GM23338 (cell line): ENCODE results near the gene PHLDB3. TPM values are rescaled to one million over a fixed set of nuclear protein-coding genes. Genes with fewer than 3 reads are reported as not detected.

Experiments used
- ATAC-seq: fragments of 200-7000 bp; cut with Tn5 transposase; 3 replicates; pipeline ENCODE4 v1.9.1; 2020
- DNase-seq: peaks from one replicate; pipeline ENCODE4 v3.0.0-alpha.2; 2015; ENCODE audit warnings: low spot score
- H2AFZ ChIP-seq: fragments of 200-600 bp; sonication (generic); 2 replicates; pipeline ENCODE4 v1.8.0; 2016; ENCODE audit warnings: antibody characterized with exemption, mild to moderate bottlenecking, moderate library complexity
- H3F3A ChIP-seq: fragments of 200-600 bp; sonication (generic); replicated peaks from 2 replicates; pipeline ENCODE4 v1.8.0; 2017; ENCODE audit warnings: antibody characterized with exemption, mixed run types, low read depth
- H3K27ac ChIP-seq: fragments of 200-600 bp; sonication (generic); 2 replicates; pipeline ENCODE4 v1.6.1; 2016; ENCODE audit warnings: low read depth
- H3K27me3 ChIP-seq: fragments of 200-600 bp; sonication (generic); 2 replicates; pipeline ENCODE4 v1.8.0; 2016; ENCODE audit warnings: mild to moderate bottlenecking, mixed run types, moderate library complexity; ENCODE audit not compliant: insufficient read depth
- H3K36me3 ChIP-seq: fragments of 200-600 bp; sonication (generic); 2 replicates; pipeline ENCODE4 v1.8.0; 2016; ENCODE audit warnings: mild to moderate bottlenecking; ENCODE audit not compliant: insufficient read depth
- H3K4me1 ChIP-seq: fragments of 200-600 bp; sonication (generic); 2 replicates; pipeline ENCODE4 v1.8.0; 2016; ENCODE audit warnings: mild to moderate bottlenecking, moderate library complexity; ENCODE audit not compliant: insufficient read depth
- H3K4me2 ChIP-seq: fragments of 200-600 bp; sonication (generic); 2 replicates; pipeline ENCODE4 v1.7.1; 2017; ENCODE audit warnings: mixed run types
- H3K4me3 ChIP-seq: fragments of 200-600 bp; sonication (generic); 2 replicates; pipeline ENCODE4 v1.6.1; 2016; ENCODE audit warnings: mixed run types
- H3K79me2 ChIP-seq: fragments of 200-600 bp; sonication (generic); replicated peaks from 2 replicates; pipeline ENCODE4 v1.8.0; 2017; ENCODE audit warnings: mild to moderate bottlenecking; ENCODE audit not compliant: insufficient read depth
- H3K9me2 ChIP-seq: fragments of 200-600 bp; sonication (generic); 2 replicates; pipeline ENCODE4 v1.8.0; 2017; ENCODE audit not compliant: insufficient read depth
- H4K20me1 ChIP-seq: fragments of 200-600 bp; sonication (generic); replicated peaks from 2 replicates; pipeline ENCODE4 v1.8.0; 2017; ENCODE audit warnings: mild to moderate bottlenecking; ENCODE audit not compliant: insufficient read depth
- H3K27ac Mint-ChIP-seq: 2 replicates; pipeline ENCODE4 v1.8.0; 2020; ENCODE audit warnings: inconsistent platforms, mild to moderate bottlenecking, moderate library complexity, mixed read lengths
- H3K27me3 Mint-ChIP-seq: 3 replicates; pipeline ENCODE4 v1.8.0; 2022; ENCODE audit warnings: low read depth, mild to moderate bottlenecking, moderate library complexity, mixed read lengths, inconsistent platforms; ENCODE audit not compliant: insufficient read depth, poor library complexity
- H3K36me3 Mint-ChIP-seq: 3 replicates; pipeline ENCODE4 v1.8.0; 2021; ENCODE audit warnings: low read depth, mild to moderate bottlenecking, inconsistent platforms, moderate library complexity, mixed read lengths
- H3K4me1 Mint-ChIP-seq: 3 replicates; pipeline ENCODE4 v1.8.0; 2020; ENCODE audit warnings: mild to moderate bottlenecking, inconsistent platforms, mixed read lengths
- H3K4me3 Mint-ChIP-seq: 3 replicates; pipeline ENCODE4 v1.8.0; 2021; ENCODE audit warnings: moderate library complexity, mild to moderate bottlenecking, inconsistent platforms, mixed read lengths
- H3K9me3 Mint-ChIP-seq: 3 replicates; pipeline ENCODE4 v1.8.0; 2020; ENCODE audit warnings: moderate library complexity, mild to moderate bottlenecking, inconsistent platforms, mixed read lengths
- CREB1 ChIP-seq: fragments of 250-450 bp; sonication (Bioruptor Pico); IDR thresholded peaks from 2 replicates; pipeline ENCODE4 v1.5.0; 2020; ENCODE audit warnings: low read depth, mild to moderate bottlenecking, moderate library complexity
- CTCF ChIP-seq, 2 experiments: fragments of 200-600 bp in 1 of 2; sonication (generic) in 1 of 2; conservative IDR thresholded peaks; 2 replicates each; pipeline versions ENCODE4 v1.5.1 to v1.6.1; 2016 to 2017; ENCODE audit warnings: antibody characterized with exemption in 2 of 2, low read depth in 2 of 2, mild to moderate bottlenecking in 2 of 2, moderate library complexity in 1 of 2
- EZH2phosphoT487 ChIP-seq: fragments of 200-600 bp; sonication (generic); IDR thresholded peaks from one replicate; pipeline ENCODE4 v1.8.1; 2018; ENCODE audit warnings: antibody characterized with exemption; ENCODE audit not compliant: unreplicated experiment
- NANOG ChIP-seq: IDR thresholded peaks from 2 replicates; pipeline ENCODE4 v1.6.1; 2016; ENCODE audit warnings: antibody characterized with exemption, borderline replicate concordance
- POLR2AphosphoS5 ChIP-seq: IDR thresholded peaks from 2 replicates; pipeline ENCODE4 v1.6.1; 2016; ENCODE audit warnings: antibody characterized with exemption, low read depth
- ZNF114 ChIP-seq: fragments of 250-450 bp; sonication (Bioruptor Pico); IDR thresholded peaks from 2 replicates; pipeline ENCODE4 v1.5.0; 2020; ENCODE audit warnings: mild to moderate bottlenecking, moderate library complexity
- ZNF331 ChIP-seq: fragments of 250-450 bp; sonication (Bioruptor Pico); IDR thresholded peaks from 2 replicates; pipeline ENCODE4 v1.5.0; 2020; ENCODE audit warnings: low read depth, mild to moderate bottlenecking, moderate library complexity
- polyA plus RNA-seq: library from polyadenylated mRNA; unstranded; fragments of >200 nt; fragmentation: Nextera tagmentation; extraction: Ambion mirVana; gene quantifications from 2 replicates; pipeline ENCODE4 v1.2.1, GENCODE V29; 2016
- total RNA-seq: library from RNA; depleted of rRNA; stranded (reverse); fragments of >200 nt; shearing (Covaris generic); gene quantifications from 2 replicates; pipeline ENCODE4 v1.2.3, GENCODE V29; 2014
- TF ChIP-seq, protein P1 (sequence below): IDR thresholded peaks from one replicate; pipeline ENCODE4 v1.6.1; 2018; ENCODE audit warnings: antibody characterized with exemption; ENCODE audit not compliant: unreplicated experiment
- TF ChIP-seq, protein P2 (sequence below): IDR thresholded peaks from 2 replicates; pipeline ENCODE4 v1.6.1; 2016; ENCODE audit warnings: antibody characterized with exemption

Gene PHLDB3
- total and polyA plus RNA-seq, 2 experiments from 2014 or later = 6.3 to 15.4 TPM

DNA sequence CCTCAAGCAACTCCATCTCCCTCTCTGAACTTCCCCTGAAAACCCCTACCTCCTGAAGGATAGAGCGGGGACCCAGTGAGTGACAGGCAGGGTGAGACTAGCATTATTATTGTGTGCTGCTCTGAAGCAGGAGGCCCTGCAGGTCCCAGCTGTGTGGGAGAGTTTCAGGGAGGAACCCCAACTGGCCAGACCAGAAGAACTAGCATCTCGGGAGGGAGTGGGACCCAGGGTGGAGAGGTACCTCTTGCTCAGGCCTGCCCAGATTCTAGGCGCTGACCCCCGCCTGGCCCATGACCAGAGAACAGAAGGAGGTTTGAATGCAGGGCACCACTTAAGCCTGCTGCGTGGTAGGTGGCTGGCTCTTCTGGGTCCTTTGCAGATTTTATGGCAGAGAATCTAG lies 33.5 kb downstream of the PHLDB3 start:
- no peaks in the 10 kb centered on the region for H4K20me1 ChIP-seq
- 0 out of 2 replicates have a peak, but pooled peaks cover 3% of the 10 kb centered on the region for H3F3A ChIP-seq
- TF ChIP-seq ZNF114 (CRISPR knock-in tag) (no peak), ZNF331 (CRISPR knock-in tag) (no peak), POLR2AphosphoS5 (no peak), CREB1 (CRISPR knock-in tag) (no peak), CTCF (conservative IDR thresholded peaks at IDR 0.05; ENCODE audit: low read depth in 2 of 2) (no peak), NANOG (no peak)
- TF ChIP-seq, protein P1, sequence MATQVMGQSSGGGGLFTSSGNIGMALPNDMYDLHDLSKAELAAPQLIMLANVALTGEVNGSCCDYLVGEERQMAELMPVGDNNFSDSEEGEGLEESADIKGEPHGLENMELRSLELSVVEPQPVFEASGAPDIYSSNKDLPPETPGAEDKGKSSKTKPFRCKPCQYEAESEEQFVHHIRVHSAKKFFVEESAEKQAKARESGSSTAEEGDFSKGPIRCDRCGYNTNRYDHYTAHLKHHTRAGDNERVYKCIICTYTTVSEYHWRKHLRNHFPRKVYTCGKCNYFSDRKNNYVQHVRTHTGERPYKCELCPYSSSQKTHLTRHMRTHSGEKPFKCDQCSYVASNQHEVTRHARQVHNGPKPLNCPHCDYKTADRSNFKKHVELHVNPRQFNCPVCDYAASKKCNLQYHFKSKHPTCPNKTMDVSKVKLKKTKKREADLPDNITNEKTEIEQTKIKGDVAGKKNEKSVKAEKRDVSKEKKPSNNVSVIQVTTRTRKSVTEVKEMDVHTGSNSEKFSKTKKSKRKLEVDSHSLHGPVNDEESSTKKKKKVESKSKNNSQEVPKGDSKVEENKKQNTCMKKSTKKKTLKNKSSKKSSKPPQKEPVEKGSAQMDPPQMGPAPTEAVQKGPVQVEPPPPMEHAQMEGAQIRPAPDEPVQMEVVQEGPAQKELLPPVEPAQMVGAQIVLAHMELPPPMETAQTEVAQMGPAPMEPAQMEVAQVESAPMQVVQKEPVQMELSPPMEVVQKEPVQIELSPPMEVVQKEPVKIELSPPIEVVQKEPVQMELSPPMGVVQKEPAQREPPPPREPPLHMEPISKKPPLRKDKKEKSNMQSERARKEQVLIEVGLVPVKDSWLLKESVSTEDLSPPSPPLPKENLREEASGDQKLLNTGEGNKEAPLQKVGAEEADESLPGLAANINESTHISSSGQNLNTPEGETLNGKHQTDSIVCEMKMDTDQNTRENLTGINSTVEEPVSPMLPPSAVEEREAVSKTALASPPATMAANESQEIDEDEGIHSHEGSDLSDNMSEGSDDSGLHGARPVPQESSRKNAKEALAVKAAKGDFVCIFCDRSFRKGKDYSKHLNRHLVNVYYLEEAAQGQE = no peak
- TF ChIP-seq, protein P2, sequence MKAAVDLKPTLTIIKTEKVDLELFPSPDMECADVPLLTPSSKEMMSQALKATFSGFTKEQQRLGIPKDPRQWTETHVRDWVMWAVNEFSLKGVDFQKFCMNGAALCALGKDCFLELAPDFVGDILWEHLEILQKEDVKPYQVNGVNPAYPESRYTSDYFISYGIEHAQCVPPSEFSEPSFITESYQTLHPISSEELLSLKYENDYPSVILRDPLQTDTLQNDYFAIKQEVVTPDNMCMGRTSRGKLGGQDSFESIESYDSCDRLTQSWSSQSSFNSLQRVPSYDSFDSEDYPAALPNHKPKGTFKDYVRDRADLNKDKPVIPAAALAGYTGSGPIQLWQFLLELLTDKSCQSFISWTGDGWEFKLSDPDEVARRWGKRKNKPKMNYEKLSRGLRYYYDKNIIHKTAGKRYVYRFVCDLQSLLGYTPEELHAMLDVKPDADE = no peak
- no peaks in the 10 kb centered on the region; the same call in 1 of the 2 replicates for H3K4me1 ChIP-seq
- DNase-seq = no peak
- Mint-ChIP-seq H3K9me3 (no peaks in the 10 kb centered on the region), H3K27ac (no peak overlapping the region), H3K4me1 (peaks cover 7% of the 10 kb centered on the region), H3K36me3 (no peaks in the 10 kb centered on the region), H3K4me3 (no peak overlapping the region), H3K27me3 (peaks cover 16% of the 10 kb centered on the region)
- no peaks in the 10 kb centered on the region for H3K79me2 ChIP-seq
- H3K4me3 ChIP-seq = no peak overlapping the region
- no peaks in the 10 kb centered on the region for H3K36me3 ChIP-seq
- H3K27me3 ChIP-seq = peaks cover 9% of the 10 kb centered on the region; the same call in 1 of the 2 replicates
- no peaks in the 10 kb centered on the region for H3K9me2 ChIP-seq
- no peak overlapping the region for H3K4me2 ChIP-seq
- H3K27ac ChIP-seq = no peak overlapping the region
- no peak overlapping the region for H2AFZ ChIP-seq
- no peak for ATAC-seq

DNA sequence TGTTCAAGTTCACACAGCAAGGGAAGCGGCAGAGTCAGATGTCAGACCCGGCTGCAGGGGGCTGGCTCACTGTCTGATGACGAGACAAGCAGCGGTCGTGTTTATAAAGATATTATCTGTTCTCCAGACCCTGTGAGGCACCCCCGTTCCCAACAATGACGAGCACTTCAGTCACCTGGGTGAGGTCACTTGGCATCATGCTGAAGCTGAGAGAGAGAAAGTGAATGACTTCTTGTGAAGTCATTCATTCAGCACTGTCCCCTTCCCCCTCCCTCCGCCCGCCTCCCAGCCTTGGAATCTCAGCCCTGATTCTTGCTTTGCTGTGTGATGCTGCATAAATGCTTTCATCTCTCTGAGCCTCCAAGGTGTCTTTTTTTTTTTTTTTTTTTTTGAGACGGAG lies 34.3 kb downstream of the PHLDB3 start:
- peak; percentile 29 for DNase-seq
- Histone ChIP-seq H3K36me3 (no peaks in the 10 kb centered on the region), H2AFZ (no peak overlapping the region), H3K27ac (no peak overlapping the region), H3K79me2 (no peaks in the 10 kb centered on the region), H3K4me1 (peaks cover 4% of the 10 kb centered on the region; the same call in 1 of the 2 replicates), H3K4me3 (no peak overlapping the region), H3K27me3 (peaks cover 17% of the 10 kb centered on the region), H3K4me2 (no peak overlapping the region), H3K9me2 (no peaks in the 10 kb centered on the region), H3F3A (no peaks in the 10 kb centered on the region), H4K20me1 (no peaks in the 10 kb centered on the region)
- no peaks in the 10 kb centered on the region for H3K36me3 Mint-ChIP-seq
- no peak for ATAC-seq
- no peak overlapping the region for H3K27ac Mint-ChIP-seq
- H3K9me3 Mint-ChIP-seq = no peaks in the 10 kb centered on the region
- peaks cover 19% of the 10 kb centered on the region for H3K27me3 Mint-ChIP-seq
- peaks cover 4% of the 10 kb centered on the region for H3K4me1 Mint-ChIP-seq
- no peak overlapping the region for H3K4me3 Mint-ChIP-seq
- no peak for TF ChIP-seq ZNF331 (CRISPR knock-in tag)
- no peak for TF ChIP-seq NANOG
- TF ChIP-seq EZH2phosphoT487 = no peak
- TF ChIP-seq, protein P1 = no peak
- TF ChIP-seq POLR2AphosphoS5 = no peak
